NCI-H2081 (cell line): ENCODE measurements around the gene VDR.
"Not testable (repeated sequence)": the region's sequence is repeated elsewhere in the genome, so short reads cannot be mapped to it uniquely, and the experiment has no call there.

ENCODE experiments used
- DNase-seq, 2 experiments: peaks; one replicate each; lab custom pipeline; 2025; lab: John Stamatoyannopoulos, UW

The VDR gene

GRCh38 chr12:47846294-47846996 lies 58.3 kb downstream of the VDR start:
- no peak for DNase-seq

DNA sequence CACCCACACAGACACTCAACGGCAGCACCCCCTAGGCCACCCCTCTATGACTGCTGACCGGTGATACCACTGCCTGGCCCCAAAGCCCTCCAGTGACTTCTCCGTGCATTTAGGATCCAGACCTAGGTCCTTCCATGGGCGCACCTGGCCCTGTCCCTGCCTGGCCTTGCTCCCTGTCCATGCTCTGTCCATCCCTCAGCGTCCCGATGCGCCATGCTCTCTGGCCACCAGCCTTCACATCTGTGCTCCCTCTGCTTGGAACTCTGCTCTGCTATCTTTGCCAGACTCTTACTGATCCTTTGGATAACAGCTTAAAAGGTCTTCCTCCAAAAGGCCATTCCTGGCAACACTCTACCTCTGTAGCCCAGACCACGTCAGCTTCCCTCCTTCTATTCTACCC lies 59.7 kb downstream of the VDR start:
- no peak for DNase-seq

- no peak for DNase-seq
Observed at GRCh38 chr12:47844264-47845019, 60.4 kb downstream of the VDR start.

- DNase-seq: no peak
Observed at GRCh38 chr12:47843226-47843980, 61.4 kb downstream of the VDR start.

- DNase-seq: not testable (repeated sequence)
Observed at GRCh38 chr12:47842543-47842942, 62.3 kb downstream of the VDR start.

DNA sequence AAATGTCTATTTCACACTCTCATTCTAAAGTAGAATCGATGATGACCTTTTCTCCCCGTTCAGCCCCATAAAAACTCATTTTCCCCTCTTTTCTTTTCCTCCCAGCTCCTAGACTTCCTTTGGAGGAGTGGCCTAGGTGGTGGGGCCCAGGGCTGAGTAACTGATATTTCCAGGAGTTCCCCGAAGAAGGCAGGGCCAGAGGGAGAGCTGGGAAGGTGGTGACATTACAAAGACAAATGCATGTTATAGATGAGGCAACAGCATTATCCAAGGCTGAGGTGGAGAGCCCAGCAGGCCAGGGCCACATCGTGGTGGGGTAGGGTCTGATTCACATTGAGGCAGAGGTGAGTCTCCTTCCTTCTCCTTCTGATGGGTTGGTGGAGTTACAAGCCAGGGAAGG lies 62.9 kb downstream of the VDR start:
- DNase-seq: no peak

- DNase-seq: no peak
Observed at GRCh38 chr12:47841501-47841900, 63.3 kb downstream of the VDR start.

DNA sequence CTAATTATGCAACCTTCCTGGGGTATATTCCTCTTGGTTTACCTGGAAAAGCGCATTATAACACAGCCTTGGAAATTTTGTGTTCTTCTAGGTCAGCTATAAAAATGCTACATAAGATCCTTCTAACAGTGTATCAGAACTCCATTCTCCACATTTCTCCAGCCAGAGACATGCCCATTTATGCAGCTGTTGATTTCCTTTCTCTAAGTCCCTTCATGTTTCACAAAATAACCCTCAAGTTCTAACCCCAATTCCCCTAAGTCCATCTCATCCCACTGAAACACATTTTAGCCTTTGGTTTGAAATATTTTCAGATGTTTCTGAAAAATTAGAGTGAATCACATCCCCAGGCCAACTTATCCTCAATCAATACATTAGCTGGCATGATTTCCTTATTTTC lies 64.2 kb downstream of the VDR start:
- no peak for DNase-seq

DNA sequence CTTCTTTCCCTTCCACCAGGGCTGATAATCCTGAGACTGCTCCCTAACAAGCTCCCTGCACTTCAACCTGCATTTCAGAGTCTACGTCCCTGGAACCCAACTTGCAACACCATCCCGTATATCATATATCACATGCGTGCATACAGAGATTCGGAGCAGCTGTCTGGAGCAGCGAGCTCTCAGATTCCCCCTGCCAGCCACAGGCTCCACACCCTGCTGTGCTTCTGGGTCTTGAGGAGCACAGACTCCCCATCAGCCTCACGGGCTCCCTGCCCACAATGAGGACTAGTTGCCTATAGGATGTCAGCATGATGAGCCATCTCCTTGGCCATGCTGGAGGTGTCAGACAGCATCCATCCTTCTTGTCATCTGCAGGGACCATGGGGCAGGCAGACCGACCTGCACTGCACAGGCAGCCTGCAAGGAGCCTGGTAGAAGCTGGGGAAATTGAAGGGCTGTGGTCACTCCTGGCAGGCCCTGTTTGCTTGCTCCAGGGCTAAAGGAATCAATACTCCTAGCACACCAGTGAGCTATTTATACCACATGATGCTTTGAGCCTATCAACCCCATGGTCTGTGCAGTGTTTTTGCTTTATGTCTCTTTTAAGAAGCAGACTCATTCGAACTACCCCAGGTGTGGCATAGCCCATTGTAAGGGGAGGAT lies 65.4 kb downstream of the VDR start:
- no peak for DNase-seq

GRCh38 chr12:47838286-47838931 lies 66.4 kb downstream of the VDR start:
- DNase-seq: peak; percentile 16 to 30

DNA sequence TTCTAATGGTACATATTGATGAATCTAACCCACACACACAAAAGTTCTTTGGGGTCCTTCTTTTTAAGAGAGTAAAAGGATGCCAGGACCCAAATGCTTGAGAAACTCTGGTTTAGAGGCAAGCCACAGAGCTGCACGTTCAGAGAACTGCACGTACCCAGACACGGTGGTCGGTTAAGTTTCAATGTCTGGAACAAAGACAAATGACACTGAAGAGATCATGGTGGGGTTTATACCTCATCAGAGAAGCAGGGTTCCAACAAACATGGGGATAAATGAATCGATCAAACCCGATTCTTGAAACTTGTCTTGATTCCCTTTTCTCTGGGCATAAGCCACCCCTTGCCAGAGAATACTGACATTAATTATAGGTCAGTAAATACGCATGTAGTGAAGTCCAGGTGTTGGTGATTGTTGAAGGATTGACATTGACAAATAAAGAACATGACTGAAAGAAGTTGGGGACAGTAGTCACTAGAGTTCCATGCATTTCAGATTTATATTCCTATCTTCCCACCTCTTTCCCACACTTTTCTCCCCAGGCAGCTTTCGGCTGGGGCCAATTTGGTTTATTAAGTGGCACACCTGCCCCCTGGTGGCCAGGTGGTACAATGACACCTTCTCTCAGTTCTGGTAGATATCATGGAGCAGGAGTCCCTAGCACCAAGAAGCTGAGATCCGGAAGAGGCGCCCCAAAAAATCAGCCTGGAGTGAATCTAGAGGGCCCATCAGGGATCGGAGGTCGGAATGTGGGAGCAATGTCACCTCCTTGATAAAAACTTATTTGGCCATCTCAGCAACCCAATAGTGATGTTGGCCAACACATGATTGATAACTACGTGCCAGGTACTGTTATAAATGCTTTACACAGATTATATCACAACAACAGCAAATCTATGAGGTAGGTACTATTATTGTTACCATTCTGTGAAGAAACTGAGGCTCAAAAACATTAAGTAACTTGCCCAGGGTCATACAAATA lies 67.3 kb downstream of the VDR start:
- DNase-seq: peak; percentile 69 to 75

- DNase-seq: no peak
Observed at GRCh38 chr12:47835831-47836155, 69.0 kb downstream of the VDR start.

DNA sequence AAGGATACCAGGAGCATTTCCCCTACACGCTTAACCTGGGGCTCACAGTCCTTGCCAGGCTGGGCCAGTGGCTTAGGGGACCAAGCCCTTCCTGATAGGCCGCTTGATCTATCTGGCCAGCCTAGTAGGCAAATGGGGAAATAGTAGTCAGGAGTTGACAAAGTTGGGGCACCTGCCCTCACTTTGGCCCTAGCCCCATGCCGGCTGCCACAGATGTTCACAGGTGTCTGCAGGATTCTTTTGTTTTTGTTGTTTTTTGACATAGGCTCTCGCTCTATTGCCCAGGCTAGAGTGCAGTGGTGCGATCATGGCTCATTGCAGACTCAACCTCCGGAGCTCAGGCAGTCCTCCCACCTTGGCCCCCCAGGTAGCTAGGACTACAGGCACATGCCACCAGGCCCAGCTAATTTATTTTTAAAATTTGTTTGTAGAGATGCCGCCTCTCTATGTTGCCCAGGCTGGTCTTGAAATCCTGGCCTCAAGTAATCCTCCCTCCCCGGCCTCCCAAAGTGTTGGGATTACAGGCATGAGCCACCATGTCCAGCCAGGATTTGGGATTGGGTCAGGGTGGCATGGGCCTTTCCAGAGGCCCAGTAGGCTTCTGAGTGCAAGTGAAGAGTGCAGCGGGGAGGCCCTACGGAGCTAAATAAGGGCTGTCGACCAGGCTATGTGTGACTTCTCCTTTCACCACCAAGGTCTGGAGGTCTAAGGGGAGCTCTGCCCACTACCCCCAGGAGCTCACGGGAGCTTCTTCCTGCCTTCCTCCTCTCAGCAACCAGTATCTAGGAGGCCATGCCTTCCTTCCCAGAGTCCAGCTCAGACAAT lies 69.6 kb downstream of the VDR start:
- no peak for DNase-seq

DNA sequence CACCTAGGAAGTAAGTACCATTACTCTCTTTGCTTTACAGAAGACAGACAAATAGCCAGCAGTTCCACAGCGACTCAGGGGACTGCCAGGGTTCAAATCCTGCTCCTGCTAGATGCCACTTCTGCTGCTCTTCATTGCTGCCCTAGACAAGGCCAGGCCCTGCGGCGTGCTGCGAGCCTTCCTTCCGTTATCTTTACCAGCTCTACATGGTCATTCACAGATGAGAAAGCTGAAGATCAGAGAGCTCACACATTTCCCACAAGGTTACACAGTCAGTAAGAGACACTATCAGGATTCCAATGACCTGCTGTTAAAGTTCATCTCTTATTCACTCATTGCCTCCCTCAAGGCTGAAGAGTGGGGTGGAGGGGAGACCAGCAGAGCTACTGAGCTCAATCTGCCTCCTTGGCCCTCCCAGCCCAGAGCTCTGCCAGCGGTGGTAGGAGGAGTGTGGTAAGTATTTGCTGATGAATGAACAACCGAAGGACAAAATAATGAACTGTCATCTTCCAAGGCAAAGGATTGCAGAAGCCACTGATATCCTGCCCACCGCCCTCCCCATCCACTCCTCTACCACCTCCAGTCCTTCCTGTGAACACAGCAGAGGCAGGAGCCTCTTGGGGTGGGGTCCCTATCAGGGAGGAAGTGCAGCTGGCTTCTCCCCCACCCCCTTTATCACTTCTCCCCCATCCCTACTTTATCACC lies 70.4 kb downstream of the VDR start:
- no peak for DNase-seq

GRCh38 chr12:47833591-47834012 lies 71.2 kb downstream of the VDR start:
- DNase-seq: no peak

- DNase-seq: no peak
Observed at GRCh38 chr12:47832263-47832933, 72.4 kb downstream of the VDR start.

DNA sequence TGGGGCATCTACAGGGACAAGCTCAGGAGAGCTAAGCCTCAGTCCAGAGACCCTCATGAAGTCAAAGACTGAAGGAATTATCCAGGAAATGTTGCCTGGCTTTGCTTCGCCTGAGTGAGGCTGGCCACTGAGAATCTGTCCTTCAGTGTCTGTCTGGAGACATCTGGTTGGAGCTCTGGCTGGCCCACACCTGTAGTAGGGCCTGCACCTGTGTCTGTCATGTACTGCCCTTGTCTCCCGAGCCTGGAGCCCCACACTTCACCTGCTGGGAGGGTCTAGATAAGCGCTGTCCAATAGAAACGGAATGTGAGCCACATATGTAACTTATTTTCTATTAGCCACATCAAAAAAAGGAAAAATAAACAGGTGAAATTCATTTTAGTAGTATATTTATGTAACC lies 75.2 kb downstream of the VDR start:
- DNase-seq: no peak

- no peak for DNase-seq
Observed at GRCh38 chr12:47828976-47829482, 75.8 kb downstream of the VDR start.
